Measurements from ENCODE around the gene DCAF4. TPM values are rescaled to one million over a fixed set of nuclear protein-coding genes. Genes with fewer than 3 reads are reported as not detected.
A peak's percentile ranks its signal among the peaks of the same experiment; 100 is the strongest.
"Not testable (repeated sequence)": the region's sequence is repeated elsewhere in the genome, so short reads cannot be mapped to it uniquely, and the experiment has no call there.

The DCAF4 gene
- total RNA-seq, 1 donor from 2014 or later = 14.2 TPM

GRCh38 chr14:73000073-73000472 lies 73.8 kb downstream of the DCAF4 start:
- H3K27ac ChIP-seq = no peak overlapping the region
- intact Hi-C loops (cut with DNase I) = no loop called here
- H3K36me3 ChIP-seq = peaks cover 0 to 22% of the 10 kb centered on the region in 2 donors
- no peaks in the 10 kb centered on the region for H3K27me3 ChIP-seq
- H3K4me1 ChIP-seq = no peaks in the 10 kb centered on the region
- H3K4me3 ChIP-seq = no peak overlapping the region
- TF ChIP-seq CTCF (IDR thresholded peaks at IDR 0.05) (no peak), POLR2AphosphoS5 (IDR thresholded peaks at IDR 0.05; ENCODE audit: insufficient read depth in 1 of 2, low read depth in 1 of 2) (no peak), POLR2A (IDR thresholded peaks at IDR 0.05) (no peak)
- DNase-seq (ENCODE audit: extremely low spot score in 2 of 2) = no peak
- no peaks in the 10 kb centered on the region for H3K9me3 ChIP-seq

- intact Hi-C loops (cut with DNase I) = no loop called here
- Histone ChIP-seq H3K27ac (no peak overlapping the region), H3K9me3 (no peaks in the 10 kb centered on the region), H3K4me1 (no peaks in the 10 kb centered on the region), H3K27me3 (no peaks in the 10 kb centered on the region), H3K36me3 (peaks cover 0 to 2% of the 10 kb centered on the region in 2 donors), H3K4me3 (no peak overlapping the region)
- no peak for TF ChIP-seq CTCF (IDR thresholded peaks at IDR 0.05)
- TF ChIP-seq POLR2A (IDR thresholded peaks at IDR 0.05) = no peak
- TF ChIP-seq POLR2AphosphoS5 (IDR thresholded peaks at IDR 0.05; ENCODE audit: insufficient read depth in 1 of 2, low read depth in 1 of 2) = no peak
- DNase-seq (ENCODE audit: extremely low spot score in 2 of 2) = no peak
These were observed 77.4 kb downstream of the DCAF4 start for GRCh38 chr14:73003681-73004080.

GRCh38 chr14:73004641-73005040 lies 78.4 kb downstream of the DCAF4 start:
- H3K27me3 ChIP-seq; H3K9me3 ChIP-seq; intact Hi-C loops (cut with DNase I); H3K4me3 ChIP-seq; H3K4me1 ChIP-seq; H3K27ac ChIP-seq; DNase-seq (ENCODE audit: extremely low spot score in 2 of 2): not testable (repeated sequence)
- H3K36me3 ChIP-seq = peaks cover 0 to 11% of the 10 kb centered on the region in 2 donors

- Histone ChIP-seq H3K36me3 (peaks cover 0 to 18% of the 10 kb centered on the region in 2 donors), H3K4me1 (peaks cover 6% of the 10 kb centered on the region), H3K9me3 (no peaks in the 10 kb centered on the region), H3K27ac (peak overlapping the region; percentile 41), H3K4me3 (no peak overlapping the region), H3K27me3 (no peaks in the 10 kb centered on the region)
- TF ChIP-seq POLR2AphosphoS5 (IDR thresholded peaks at IDR 0.05; ENCODE audit: insufficient read depth in 1 of 2, low read depth in 1 of 2) (no peak), POLR2A (IDR thresholded peaks at IDR 0.05) (no peak), CTCF (IDR thresholded peaks at IDR 0.05) (no peak)
- DNase-seq (ENCODE audit: extremely low spot score in 2 of 2) = no peak
- intact Hi-C loops (cut with DNase I) = no loop called here
These were observed 81.6 kb downstream of the DCAF4 start for GRCh38 chr14:73007835-73008234.

- Histone ChIP-seq H3K4me1 (peaks cover 6% of the 10 kb centered on the region), H3K27me3 (no peaks in the 10 kb centered on the region), H3K27ac (peak overlapping the region; percentile 56), H3K4me3 (no peak overlapping the region), H3K9me3 (no peaks in the 10 kb centered on the region), H3K36me3 (peaks cover 0 to 18% of the 10 kb centered on the region in 2 donors)
- intact Hi-C loops (cut with DNase I) = no loop called here
- DNase-seq (ENCODE audit: extremely low spot score in 2 of 2) = no peak
- no peak for TF ChIP-seq POLR2A (IDR thresholded peaks at IDR 0.05)
- no peak for TF ChIP-seq POLR2AphosphoS5 (IDR thresholded peaks at IDR 0.05; ENCODE audit: insufficient read depth in 1 of 2, low read depth in 1 of 2)
- no peak for TF ChIP-seq CTCF (IDR thresholded peaks at IDR 0.05)
These were observed 82.2 kb downstream of the DCAF4 start for GRCh38 chr14:73008501-73008900.

Other genes starting within 250 kb of the DCAF4 start
- gene DPF3, start 32.4 kb upstream of the DCAF4 start, total RNA-seq = not detected
- gene ZFYVE1, start 100.6 kb downstream of the DCAF4 start, total RNA-seq = 19.2 TPM
- 58.2 TPM for gene RBM25, start 132.1 kb downstream of the DCAF4 start, total RNA-seq
- 47.1 TPM for gene PSEN1, start 210.0 kb downstream of the DCAF4 start, total RNA-seq